NCI-H146 (cell line): ENCODE results near the gene MAP3K9.

Source experiments
- DNase-seq: peaks from one replicate; lab custom pipeline; 2025; lab: John Stamatoyannopoulos, UW

MAP3K9 gene

DNA sequence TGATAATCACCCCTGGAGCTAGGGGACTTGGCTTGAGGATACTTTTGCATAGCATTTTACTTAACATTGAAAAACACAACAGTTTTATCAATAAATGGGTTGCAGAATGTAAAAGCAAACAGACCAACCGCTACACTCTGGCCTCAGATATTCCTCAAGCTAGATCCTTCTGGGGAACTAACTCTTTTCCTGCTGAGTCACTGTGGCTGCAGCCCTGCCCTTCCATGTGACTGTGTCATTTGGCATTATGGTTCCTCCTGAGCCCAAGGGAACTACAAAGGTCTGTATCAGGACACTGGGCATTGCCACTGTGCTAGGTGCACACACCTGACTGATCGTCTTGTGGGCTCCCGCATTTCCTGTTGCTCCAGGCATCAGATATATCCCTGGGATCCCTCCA is 111.0 kb downstream of the MAP3K9 start:
- DNase-seq, result no peak

DNA sequence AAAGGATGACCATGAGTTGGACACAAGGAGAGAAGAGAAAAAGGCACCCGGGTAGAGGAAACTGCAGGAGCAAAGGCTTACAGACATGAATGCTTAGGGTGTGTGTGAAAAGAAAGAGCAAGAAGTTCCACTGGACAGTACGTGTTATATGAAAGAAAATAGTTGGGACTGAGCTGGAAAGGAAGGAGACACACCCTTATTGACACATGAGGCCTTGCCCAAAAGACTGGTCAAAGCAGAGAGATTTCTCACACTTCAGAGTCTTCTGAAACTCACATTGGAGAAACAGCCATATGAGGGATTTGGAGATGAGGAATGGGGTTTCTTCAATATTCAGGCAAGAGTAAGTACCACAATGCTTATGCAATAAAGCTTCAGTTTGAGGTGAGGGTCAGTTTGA is 111.6 kb downstream of the MAP3K9 start:
- no peak for DNase-seq

DNA sequence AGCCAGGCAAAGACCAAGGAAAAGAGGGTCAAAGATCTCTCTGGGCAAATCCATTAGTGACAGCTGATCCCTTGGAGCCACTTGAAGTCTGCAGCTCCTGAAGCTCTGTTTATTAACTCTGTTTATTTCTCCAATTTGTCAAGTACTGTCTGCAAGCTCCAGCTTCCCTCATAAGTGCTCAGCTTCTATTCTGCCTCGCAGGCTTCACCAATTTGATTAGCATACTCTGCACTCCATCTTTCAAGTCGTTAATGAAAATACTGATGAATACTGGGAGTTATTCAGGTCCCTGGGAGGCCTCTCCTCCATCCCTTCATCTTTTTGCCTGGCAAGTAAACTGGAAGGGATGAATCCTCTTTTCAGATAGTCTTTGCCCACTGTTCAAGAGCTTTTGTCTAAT is 113.3 kb downstream of the MAP3K9 start:
- no peak for DNase-seq

DNA sequence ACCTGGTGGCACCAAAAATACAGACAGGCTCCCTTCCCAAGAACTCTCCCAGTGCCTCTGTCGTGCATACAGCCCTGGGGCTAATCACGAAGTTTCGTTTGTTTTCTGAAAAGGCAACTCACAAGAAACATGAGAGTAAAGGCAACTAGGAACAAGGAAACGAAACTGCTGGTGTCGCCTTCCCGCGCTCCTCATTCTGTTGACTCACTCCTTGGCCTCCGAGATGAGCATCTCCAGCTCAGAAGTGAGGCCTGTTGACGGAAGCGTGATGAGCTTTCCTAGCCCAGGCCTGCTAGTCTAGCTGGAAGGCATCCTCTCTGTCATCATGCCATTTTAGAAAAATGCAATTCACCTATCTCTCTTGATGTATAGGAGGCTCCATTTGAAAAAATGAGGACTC is 117.1 kb downstream of the MAP3K9 start:
- no peak for DNase-seq

DNA sequence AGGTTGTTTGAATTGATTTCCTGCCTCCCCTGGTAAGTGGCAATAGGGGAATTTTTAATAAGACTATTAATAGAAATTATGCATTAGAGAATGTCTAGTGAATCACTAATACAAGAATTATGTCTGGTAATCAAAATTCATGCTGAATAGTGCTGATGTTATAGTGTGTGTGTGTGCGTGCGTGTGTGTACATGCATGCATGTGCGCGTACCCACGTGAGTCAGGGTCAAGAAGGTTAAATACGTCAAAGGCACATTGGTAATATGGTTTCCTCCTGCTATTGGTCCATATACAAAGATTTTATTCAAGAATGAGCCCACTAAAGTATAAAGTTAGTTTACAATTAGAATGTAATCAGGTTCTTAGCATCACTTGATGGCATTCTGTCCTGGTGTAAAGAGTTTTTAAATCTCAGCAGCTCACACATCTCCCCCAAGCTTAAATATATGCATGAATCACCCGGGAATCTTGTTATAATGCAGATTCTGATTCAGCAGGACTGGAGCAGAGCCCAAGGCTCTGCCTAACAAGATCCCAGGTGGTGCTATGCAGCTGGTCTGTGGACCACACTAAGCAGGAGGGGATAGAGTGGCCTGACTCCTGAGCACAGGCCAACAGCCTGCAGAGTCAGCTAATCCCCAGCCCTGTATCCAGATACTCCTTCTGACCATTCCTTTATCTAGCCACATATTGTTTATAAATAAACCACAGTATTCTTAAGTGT is 123.7 kb downstream of the MAP3K9 start:
- DNase-seq, result no peak

DNA sequence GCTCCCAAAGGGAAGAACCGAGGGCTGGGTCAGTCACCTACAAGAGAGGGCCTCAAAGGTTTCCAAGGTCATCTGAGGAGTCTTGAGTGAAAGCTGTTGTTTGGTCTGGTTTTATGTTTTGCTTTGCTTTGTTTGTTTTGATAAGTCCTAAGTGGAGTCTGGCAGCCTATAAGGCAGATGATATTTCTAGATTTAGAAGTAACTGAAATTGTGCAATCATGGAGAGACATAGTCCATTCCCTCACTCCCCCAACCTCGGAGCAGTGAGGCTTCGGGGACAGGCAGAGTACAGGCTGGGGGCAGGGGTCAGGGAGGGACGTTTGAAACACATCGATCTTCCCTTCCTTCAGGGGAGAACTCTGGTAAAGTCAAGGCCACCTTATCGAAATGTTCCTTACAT is 125.3 kb downstream of the MAP3K9 start:
- DNase-seq, result no peak

DNA sequence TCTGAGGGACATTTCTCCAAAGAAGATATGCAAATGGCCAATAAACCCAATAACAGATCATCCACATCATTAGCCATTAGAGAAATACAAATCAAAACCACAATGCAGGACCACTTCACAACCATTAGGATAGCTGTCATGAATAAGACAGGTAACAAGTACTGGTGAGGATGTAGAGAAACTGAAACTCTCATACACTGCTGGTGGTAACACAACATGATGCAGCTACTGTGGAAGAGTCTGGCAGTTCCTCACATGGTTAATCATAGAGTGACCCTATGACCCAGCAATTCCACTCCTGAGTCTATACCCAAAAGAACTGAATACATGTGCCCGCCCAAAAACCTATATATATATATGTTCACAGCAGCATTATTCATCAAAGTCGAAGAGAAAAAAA is 128.6 kb downstream of the MAP3K9 start:
- no peak for DNase-seq

DNA sequence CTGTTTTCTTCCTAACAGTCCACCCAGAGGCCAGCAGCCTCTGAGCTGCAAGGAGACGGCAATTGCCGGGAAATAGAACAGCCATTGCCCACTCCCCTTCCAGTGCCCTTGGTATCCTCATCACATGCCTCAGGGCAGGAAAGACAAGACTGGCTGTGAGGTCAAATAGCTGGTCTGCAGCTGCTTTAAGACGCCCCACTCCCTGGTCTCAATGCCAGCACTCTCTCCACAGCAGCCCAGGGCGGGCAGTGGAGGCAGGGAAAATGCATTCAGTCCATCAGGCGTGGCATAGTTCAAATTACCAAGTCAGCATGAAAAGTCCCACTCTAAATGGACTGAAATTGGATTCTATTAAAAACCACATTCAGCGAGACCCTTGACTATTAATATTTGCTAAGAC is 132.0 kb downstream of the MAP3K9 start:
- DNase-seq, result no peak
